GM19193 (cell line): ENCODE data around the gene IPO9.

Source experiments
- POLR2A ChIP-seq: IDR thresholded peaks from 4 replicates; pipeline ENCODE4 v1.6.1; 2011; ENCODE audit not compliant: insufficient read depth, insufficient read length; ENCODE audit errors: extremely low read depth

Gene IPO9

GRCh38 chr1:201851949-201852348 is 23.0 kb downstream of the IPO9 start:
- no peak for TF ChIP-seq POLR2A

GRCh38 chr1:201859424-201859823 is 30.5 kb downstream of the IPO9 start:
- no peak for TF ChIP-seq POLR2A

DNA sequence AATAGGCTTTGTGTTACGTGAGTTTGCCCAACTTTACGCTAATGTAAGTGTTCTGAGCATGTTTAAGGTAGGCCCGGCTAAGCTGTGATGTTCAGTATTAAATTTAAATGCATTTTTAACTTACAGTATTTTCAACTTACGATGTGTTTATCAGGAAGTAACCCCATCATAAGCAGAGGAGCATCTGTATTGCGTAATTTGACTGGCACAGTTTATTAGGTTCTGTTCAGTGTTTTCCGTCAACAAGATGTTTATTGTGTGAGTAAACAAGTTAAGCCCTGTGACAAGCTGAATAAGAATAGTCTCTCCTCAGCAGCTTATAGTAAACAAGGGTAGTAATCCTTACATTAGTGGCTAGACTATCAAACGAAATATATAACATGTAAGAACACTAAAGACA is 32.5 kb downstream of the IPO9 start:
- TF ChIP-seq POLR2A: no peak

- TF ChIP-seq POLR2A: no peak
Measured at GRCh38 chr1:201870397-201870796, 41.4 kb downstream of the IPO9 start.

GRCh38 chr1:201874672-201875071 is 45.7 kb downstream of the IPO9 start:
- no peak for TF ChIP-seq POLR2A

- TF ChIP-seq POLR2A: no peak
Measured at GRCh38 chr1:201876148-201876818, 47.3 kb downstream of the IPO9 start.

GRCh38 chr1:201877877-201878401 is 49.0 kb downstream of the IPO9 start:
- TF ChIP-seq POLR2A: no peak

DNA sequence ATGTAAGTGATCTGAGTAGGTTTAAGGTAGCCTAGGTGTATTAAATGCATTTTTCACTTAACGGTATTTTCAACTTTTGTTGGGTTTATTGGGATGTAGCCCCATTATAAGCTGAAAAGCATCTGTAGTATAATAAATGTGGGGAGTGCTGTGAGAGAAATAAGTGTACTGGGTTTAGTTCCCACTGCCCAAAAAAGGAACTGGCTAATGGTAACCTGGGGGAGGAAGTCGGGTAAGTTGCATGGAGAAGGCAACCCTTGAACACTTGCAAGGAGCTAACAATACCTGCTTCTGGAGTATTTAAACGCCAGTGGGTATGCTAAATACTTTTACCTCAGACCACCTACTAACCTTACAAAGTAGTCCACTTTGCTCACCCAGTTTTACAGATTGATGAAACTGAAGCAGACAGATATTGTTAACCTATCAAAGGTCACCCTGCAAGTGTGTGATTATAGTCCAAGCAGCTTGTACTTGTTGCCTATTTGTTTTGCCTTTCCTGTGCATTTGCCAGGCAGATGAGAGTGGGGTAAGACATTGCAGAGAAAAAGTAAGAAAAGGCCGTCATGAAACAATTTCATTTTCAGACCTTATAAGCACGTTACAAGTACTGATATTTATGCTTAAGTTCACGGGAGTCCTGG is 52.1 kb downstream of the IPO9 start:
- TF ChIP-seq POLR2A: no peak

- TF ChIP-seq POLR2A: no peak
Measured at GRCh38 chr1:201881617-201882016, 52.7 kb downstream of the IPO9 start.

DNA sequence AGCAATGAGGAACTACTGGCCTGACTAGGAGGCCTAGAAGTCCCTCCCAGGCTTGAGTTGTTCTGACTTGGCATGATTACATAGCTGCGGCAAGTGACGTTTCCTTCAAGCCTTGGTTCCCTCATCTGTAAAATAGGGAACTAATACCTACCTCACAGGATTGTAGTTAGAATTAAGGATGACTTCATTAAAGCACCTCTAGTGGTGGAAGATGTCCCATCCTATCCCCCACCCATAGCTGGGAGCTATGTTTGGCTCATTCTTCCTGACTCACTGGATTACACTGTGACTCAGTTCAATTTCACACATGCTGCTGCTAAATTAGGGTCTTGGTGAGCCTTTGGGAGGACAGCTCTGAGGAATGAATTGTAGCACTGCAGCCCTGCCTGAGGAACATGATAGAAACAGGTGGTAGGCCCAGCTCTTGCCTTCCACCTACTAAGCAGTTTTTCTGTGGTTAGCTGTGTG is 53.7 kb downstream of the IPO9 start:
- TF ChIP-seq POLR2A: no peak

GRCh38 chr1:201883266-201883665 is 54.3 kb downstream of the IPO9 start:
- TF ChIP-seq POLR2A: no peak

GRCh38 chr1:201883786-201884185 is 54.8 kb downstream of the IPO9 start:
- no peak for TF ChIP-seq POLR2A

GRCh38 chr1:201884425-201884824 is 55.5 kb downstream of the IPO9 start:
- TF ChIP-seq POLR2A: no peak

DNA sequence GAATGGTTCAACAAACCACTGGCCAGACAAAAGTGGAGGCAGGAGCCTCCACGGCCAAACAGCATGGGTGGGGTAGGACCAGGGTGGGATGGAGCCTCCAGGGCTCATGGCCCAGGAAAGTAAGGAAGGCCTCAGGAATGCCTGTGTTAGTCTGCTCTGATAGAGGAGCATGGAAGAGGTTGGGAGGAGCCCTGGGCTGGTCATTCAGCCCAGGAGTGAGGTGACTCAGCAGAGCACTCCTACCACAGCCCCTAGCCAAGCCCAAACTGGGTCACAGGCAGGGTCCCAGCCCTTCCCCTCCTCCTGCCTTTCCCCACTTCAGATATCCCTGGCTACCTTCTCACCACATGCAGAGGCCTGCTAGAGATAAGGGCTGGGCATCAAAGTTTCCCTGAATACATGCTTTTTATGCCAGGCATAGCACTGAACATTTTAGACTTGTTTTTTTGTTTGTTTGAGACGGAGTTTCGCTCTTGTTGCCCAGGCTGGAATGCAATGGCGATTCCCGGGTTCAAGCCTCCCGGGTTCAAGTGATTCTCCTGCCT is 56.6 kb downstream of the IPO9 start:
- no peak for TF ChIP-seq POLR2A

DNA sequence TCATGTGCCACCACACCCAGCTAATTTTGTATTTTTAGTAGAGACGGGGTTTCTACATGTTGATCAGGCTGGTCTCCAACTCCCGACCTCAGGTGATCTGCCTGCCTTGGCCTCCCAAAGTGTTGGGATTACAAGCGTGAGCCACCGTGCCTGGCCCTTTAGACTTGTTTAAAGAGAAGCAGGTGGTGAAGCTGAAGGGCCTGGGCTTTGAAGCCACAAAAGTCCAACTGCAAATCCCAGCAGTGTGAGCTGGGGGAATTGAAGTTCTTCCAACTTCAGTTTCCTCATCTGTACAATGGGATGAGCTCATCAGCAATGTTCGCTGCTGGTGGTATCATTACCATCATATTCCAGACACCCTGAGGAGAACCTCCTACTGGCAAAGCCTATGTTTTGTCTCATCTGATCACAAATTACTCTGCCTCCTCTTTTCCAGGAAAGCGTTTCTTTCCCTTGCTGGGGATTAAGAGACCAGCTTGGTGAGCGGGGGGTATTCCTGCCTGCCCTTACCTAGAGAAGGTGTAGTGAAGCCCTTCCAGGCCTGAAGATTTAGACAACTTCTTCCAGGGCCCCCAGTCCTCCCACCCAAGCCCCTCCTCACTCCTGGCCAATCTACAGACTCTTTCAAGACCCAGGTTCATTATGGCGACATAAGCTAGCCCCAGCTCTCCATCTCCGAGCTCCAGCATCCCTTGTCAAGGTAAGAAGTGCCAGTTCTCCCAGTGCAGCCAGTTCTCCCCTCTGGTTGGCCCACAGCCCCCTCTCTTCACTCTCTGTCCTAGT is 57.3 kb downstream of the IPO9 start:
- TF ChIP-seq POLR2A: no peak
